HFF-Myc (cell line): ENCODE measurements around the gene C1orf159.

ENCODE experiments used
- DNase-seq: peaks from one replicate; pipeline ENCODE4 v3.0.0-alpha.2; 2011; ENCODE audit warnings: low read depth; ENCODE audit errors: extremely low read depth
- H3K4me3 ChIP-seq: replicated peaks from 2 replicates; pipeline ENCODE4 v1.5.1; 2011; ENCODE audit warnings: low read depth, mild to moderate bottlenecking, control low read depth, low read length
- TF ChIP-seq, protein P1 (sequence below): IDR thresholded peaks from 2 replicates; pipeline ENCODE4 v1.5.1; 2012; ENCODE audit warnings: mild to moderate bottlenecking, low read depth, low read length, control low read depth; ENCODE audit errors: missing control alignments

The C1orf159 gene

DNA sequence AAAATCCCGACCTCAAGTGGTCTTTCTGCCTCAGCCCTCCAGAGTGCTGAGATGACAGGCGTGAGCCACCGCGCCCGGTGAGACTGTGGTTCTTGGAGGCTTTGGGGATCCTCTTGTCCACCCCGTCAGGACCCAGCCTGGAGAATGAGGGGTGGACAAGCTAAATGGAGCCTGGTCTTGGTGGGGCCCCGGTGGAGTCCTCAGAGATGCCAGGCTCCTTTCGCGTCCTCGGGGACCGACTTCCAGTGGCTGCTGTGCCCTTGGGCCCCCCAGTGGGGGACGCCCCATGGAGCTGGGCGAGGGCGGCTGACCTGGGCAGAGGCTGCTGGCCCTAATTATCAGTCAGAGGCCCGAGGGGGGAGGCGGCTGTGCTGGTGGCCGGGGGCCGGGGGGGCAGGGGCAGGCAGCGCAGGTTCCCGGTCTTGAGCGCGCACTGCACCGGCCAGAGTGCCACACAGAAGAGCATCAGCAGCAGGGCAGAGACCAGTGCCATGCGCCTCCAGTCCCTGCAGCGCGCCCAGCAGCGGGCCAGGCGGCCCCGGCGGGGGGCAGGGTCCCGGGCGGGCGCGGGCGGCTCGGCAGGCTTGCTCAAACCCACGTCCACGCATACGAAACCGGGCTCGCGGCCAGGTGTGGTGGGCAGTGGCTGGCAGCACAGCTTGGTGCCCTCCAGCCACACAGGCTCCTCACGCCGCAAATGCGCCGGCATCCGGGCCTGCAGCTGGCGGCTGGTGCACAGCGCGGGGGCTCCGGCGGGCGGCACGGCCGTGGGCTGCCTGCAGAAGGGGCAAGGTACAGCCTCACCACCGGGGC, 44.2 kb downstream of the C1orf159 start:
- DNase-seq, result no peak
- TF ChIP-seq, protein P1, sequence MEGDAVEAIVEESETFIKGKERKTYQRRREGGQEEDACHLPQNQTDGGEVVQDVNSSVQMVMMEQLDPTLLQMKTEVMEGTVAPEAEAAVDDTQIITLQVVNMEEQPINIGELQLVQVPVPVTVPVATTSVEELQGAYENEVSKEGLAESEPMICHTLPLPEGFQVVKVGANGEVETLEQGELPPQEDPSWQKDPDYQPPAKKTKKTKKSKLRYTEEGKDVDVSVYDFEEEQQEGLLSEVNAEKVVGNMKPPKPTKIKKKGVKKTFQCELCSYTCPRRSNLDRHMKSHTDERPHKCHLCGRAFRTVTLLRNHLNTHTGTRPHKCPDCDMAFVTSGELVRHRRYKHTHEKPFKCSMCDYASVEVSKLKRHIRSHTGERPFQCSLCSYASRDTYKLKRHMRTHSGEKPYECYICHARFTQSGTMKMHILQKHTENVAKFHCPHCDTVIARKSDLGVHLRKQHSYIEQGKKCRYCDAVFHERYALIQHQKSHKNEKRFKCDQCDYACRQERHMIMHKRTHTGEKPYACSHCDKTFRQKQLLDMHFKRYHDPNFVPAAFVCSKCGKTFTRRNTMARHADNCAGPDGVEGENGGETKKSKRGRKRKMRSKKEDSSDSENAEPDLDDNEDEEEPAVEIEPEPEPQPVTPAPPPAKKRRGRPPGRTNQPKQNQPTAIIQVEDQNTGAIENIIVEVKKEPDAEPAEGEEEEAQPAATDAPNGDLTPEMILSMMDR, result no peak
- H3K4me3 ChIP-seq, result no peak overlapping the region

DNA sequence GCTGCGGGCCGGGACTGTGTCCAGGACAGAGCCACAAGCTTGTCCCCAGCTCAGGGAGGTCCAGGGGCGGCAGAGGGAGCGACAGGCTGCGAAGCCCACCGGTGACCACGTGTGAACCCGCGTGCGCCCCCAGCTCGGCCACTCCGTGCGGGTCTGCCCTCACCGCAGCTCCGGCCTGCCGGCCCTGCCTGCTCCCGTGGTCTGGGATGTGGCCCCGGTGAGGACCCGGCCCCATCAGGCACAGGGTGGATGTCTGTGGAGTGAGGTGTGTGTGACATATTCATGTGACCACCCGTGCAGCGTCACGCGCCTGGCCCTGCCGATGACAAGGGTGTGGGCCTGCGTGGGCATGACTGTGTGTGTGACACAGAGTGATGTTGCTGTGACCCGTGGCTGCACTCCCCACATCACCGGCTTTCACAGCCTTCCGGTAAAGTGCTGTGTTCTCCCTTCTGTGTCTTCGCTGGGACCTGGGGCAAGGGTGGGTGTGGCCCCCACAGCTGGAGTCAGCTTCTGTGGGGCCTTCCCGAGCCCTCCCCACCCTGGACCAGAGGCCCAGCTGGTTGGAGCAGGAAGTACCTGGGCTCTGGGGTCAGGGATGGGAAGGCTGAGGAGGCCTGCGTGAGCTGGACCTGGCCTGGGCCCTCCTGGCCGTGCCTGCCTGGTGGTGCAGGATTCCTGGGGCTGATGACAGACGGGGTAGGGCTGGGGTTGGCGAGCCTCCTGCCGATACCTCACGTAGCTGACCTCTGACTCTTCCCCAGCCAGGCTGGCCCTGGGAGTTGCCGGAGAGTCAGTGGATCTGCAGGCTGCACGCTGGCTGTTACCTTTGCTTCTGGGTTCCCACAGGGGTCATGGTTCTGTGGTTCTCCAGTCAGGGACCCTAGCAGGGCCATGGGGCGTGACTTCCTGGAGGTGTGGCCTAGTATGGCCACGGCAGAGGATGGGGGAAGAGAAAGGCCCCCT, 45.9 kb downstream of the C1orf159 start:
- no peak for DNase-seq
- TF ChIP-seq, protein P1, result no peak
- peak overlapping the region; percentile 47 for H3K4me3 ChIP-seq

DNA sequence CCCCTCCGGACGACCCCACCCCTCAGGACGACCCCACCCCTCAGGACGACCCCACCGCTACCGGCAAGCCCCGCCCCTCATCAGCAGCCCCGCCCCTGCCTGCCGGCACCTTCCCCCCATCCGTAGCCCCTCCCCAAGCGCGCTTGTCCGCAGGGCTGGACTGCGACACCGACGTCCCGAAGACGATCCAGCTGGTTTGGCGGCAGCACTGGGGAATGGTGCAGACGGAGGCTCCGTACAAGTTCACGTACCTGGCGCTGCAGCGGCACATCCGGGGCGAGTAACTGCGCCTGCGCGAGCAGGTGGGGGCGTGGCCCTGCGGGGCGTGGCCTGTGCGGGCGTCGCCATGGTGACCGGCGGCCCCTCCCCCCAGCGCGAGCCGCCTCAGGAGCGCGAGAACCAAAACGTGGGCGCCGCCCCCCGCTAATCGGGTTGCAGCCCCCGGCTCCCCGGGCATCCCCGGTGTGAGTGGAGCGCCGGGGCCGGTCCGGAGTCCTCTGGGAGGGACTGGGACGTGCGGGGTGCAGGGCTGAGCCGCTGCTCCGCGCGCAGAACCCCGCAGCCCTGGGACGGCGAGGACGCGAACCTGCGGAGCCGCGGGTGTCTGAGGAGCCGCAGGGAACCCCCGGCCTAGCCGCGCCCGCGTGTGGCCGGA, 46.7 kb downstream of the C1orf159 start:
- peak overlapping the region; percentile 47 for H3K4me3 ChIP-seq
- TF ChIP-seq, protein P1, result no peak
- no peak for DNase-seq

DNA sequence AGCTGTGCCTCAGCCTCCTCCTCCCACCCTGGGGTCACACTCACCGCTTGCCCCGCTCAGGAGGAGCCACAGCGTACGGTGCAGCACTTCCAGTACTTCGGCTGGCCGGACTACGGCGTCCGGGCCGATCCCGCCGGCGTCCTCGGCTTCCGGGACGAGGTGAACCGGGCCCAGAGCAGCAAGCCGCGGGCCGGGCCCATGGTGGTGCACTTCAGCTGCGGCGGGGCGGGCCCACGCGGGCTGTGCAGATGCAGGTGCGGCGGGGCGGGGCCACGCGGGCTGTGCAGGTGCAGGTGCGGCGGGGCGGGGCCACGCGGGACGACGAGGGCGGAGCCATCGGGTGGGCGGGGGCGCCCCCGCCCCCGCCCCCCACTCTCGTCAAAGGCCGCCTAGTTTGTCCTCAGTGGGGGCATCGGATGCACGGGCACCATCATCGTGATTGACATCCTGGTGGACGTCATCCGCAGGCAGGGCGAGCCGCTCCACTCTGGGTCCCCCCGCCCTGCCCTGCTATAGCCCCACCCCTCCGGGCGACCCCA, 47.3 kb downstream of the C1orf159 start:
- TF ChIP-seq, protein P1, result no peak
- no peak for DNase-seq
- peak overlapping the region; percentile 47 for H3K4me3 ChIP-seq

DNA sequence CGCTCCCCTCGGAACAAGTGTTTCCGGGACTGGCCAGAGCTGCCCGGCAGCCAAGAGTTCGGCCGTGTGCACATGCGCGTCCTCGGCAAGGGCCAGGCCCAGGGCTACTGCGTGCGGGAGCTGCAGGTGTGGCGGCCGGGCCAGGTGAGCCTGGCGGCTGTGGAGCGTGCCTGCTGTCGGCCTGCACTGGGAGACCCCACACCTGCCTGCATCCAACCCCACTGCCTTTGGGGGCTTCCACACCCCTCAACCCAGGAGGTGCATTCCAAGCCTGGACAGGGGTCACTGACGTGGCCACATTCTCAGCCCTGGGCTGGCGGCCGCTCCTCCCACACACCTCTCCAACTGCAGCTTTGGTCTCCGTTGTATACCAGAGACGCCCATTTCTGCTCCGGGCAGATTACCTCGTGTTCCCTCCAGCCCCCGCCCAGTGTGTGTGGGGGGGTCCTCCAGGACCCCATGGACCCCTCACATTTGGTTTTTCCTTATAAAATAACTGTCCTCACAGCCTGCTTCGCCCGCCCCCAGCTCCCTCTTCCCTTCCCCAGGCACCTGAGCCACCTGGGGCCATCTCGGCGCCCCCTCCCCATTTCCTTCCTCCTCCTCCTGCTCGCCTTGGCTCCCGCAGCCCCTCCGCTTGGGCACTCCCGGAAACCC, 47.9 kb downstream of the C1orf159 start:
- H3K4me3 ChIP-seq, result 0 out of 2 replicates have a peak overlapping the region, but pooled peaks have one; percentile 47
- TF ChIP-seq, protein P1, result no peak
- DNase-seq, result no peak

DNA sequence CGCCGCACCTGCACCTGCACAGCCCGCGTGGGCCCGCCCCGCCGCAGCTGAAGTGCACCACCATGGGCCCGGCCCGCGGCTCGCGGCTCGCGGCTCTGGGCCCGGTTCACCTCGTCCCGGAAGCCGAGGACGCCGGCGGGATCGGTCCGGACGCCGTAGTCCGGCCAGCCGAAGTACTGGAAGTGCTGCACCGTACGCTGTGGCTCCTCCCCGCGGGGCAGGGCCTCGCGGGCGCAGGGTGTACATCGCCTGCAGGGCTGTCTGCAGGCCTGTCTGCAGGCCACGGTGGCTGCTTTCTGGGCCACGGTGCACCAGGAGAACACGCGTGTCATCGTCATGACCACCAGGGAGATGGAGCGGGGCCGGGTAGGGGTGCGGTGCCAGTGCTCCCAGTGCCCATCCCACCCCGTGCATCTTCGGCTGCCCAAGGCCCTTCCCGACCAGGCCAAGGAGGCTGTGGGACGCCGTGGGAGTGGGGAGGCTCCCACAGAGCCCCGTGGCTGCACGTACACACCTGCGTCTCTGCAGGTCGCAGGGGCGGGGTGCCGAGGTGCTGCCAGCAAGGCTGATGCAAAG, 48.5 kb downstream of the C1orf159 start:
- TF ChIP-seq, protein P1, result no peak
- DNase-seq, result no peak
- no peak overlapping the region for H3K4me3 ChIP-seq
